Right lobe of liver (tissue), 4 donors: Measurements from ENCODE around the gene HOXA3.

ENCODE experiments used
- POLR2A ChIP-seq: fragments of 450-650 bp; IDR thresholded peaks from one replicate; pipeline ENCODE4 v1.6.1; 2017; ENCODE audit warnings: antibody characterized with exemption, mild to moderate bottlenecking
- TF ChIP-seq, protein P1 (sequence below), 4 donors: fragments of 200-600 bp in 3 of 4; fragments of 450-650 bp in 1 of 4; IDR thresholded peaks; one replicate each; pipeline versions ENCODE4 v1.5.1 to v1.8.0; 2016 to 2022; ENCODE audit warnings: antibody characterized with exemption in 4 of 4, mild to moderate bottlenecking in 2 of 4
- donor health status: DM: no; HTN: no; CAD: no.
- donor health status: DM: no; HTN: no; CAD: no.
- donor health status: DM: no; HTN: yes; CAD: no.

DNA sequence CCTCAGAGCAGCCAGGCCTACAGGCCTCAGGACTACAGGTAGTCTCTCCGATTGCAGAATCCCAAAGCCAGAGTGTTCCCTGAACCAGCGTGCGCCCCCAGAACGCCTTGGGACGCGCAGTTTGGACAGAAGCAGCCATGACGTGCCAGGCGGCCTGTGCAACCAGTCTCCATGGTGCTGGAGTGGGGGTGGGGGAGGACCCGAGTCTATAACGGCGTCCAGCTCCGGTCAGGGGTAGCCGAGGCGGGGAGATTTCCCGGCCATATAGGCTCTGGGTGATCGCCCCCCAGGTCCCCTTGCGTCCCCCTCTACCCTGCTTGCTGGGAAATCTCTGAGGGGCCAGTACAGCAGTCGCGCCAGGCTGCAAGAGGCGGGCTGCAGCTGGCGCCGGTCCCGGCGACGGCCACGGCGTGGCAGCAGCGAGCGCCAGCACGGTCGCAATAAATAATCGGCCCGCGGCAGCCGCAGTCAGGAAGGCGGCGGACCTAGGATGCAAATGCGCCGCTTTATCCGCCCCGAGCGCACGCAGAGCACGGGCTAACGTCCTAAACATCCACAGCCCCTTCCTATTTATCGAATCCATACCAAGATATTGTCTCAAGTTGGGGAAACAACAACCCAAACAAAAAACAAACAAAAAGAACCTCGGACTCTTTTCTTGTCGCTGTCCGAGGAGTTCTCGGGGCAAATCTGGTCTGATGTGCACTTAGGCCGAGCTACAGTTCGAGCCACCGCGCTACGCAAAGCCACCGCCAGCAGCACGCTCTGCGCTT, 1.6 kb downstream of the HOXA3 start:
- TF ChIP-seq, protein P1, sequence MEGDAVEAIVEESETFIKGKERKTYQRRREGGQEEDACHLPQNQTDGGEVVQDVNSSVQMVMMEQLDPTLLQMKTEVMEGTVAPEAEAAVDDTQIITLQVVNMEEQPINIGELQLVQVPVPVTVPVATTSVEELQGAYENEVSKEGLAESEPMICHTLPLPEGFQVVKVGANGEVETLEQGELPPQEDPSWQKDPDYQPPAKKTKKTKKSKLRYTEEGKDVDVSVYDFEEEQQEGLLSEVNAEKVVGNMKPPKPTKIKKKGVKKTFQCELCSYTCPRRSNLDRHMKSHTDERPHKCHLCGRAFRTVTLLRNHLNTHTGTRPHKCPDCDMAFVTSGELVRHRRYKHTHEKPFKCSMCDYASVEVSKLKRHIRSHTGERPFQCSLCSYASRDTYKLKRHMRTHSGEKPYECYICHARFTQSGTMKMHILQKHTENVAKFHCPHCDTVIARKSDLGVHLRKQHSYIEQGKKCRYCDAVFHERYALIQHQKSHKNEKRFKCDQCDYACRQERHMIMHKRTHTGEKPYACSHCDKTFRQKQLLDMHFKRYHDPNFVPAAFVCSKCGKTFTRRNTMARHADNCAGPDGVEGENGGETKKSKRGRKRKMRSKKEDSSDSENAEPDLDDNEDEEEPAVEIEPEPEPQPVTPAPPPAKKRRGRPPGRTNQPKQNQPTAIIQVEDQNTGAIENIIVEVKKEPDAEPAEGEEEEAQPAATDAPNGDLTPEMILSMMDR (IDR thresholded peaks at IDR 0.05) = peak; percentile 64 to 86 (median 81)
- TF ChIP-seq POLR2A = no peak
